ENCODE data around the gene CFAP46.

Gene CFAP46

GRCh38 chr10:132862485-132863420 lies 79.6 kb downstream of the CFAP46 start:
- TF ChIP-seq POLR2AphosphoS5 (IDR thresholded peaks at IDR 0.05; ENCODE audit: low read depth, low read length) (no peak), FOXP2 (optimal IDR thresholded peaks at IDR 0.05; ENCODE audit: borderline replicate concordance, extremely low read depth, extremely low read length, insufficient read depth) (no peak), TAF1 (IDR thresholded peaks at IDR 0.05; ENCODE audit: borderline replicate concordance, insufficient read depth, low read length) (no peak), SIN3A (IDR thresholded peaks at IDR 0.05; ENCODE audit: borderline replicate concordance, insufficient read depth, low read length) (no peak)
- TF ChIP-seq, protein P1, sequence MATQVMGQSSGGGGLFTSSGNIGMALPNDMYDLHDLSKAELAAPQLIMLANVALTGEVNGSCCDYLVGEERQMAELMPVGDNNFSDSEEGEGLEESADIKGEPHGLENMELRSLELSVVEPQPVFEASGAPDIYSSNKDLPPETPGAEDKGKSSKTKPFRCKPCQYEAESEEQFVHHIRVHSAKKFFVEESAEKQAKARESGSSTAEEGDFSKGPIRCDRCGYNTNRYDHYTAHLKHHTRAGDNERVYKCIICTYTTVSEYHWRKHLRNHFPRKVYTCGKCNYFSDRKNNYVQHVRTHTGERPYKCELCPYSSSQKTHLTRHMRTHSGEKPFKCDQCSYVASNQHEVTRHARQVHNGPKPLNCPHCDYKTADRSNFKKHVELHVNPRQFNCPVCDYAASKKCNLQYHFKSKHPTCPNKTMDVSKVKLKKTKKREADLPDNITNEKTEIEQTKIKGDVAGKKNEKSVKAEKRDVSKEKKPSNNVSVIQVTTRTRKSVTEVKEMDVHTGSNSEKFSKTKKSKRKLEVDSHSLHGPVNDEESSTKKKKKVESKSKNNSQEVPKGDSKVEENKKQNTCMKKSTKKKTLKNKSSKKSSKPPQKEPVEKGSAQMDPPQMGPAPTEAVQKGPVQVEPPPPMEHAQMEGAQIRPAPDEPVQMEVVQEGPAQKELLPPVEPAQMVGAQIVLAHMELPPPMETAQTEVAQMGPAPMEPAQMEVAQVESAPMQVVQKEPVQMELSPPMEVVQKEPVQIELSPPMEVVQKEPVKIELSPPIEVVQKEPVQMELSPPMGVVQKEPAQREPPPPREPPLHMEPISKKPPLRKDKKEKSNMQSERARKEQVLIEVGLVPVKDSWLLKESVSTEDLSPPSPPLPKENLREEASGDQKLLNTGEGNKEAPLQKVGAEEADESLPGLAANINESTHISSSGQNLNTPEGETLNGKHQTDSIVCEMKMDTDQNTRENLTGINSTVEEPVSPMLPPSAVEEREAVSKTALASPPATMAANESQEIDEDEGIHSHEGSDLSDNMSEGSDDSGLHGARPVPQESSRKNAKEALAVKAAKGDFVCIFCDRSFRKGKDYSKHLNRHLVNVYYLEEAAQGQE (IDR thresholded peaks at IDR 0.05; ENCODE audit: insufficient read depth in 1 of 2, low read depth in 2 of 2, low read length in 2 of 2) = no peak

DNA sequence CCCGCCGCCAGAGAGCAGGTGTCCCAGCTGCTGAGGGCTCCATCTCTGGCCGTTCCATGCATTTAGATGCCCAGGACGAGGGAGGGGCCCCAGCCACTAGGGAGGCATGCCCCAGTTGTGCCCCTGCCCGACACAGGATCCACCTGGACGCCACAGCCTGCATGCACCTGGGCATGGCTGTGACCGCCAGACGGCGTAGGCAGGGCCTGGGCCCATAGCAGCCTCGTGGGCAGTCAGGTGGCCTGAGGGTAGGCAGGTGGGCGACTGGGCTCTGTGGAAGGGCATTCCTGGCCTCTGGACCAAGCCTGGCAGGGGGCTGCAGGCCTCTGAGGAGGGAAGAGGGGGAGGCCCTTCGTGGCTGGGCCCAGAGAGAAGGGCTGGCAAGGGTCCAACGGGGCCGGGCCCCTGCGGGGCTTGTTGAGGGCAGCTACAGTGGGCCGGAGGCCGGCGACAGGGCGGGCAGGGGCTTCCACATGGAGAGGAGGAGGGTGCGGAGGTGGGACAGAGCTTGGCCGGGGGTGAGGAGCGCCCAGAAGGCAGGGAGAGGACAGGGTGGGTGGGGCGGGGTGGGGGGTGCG lies 80.4 kb downstream of the CFAP46 start:
- TF ChIP-seq, protein P1 (IDR thresholded peaks at IDR 0.05; ENCODE audit: insufficient read depth in 1 of 2, low read depth in 2 of 2, low read length in 2 of 2) = no peak
- no peak for TF ChIP-seq SIN3A (IDR thresholded peaks at IDR 0.05; ENCODE audit: borderline replicate concordance, insufficient read depth, low read length)
- TF ChIP-seq TAF1 (IDR thresholded peaks at IDR 0.05; ENCODE audit: borderline replicate concordance, insufficient read depth, low read length) = no peak
- no peak for TF ChIP-seq POLR2AphosphoS5 (IDR thresholded peaks at IDR 0.05; ENCODE audit: low read depth, low read length)
- no peak for TF ChIP-seq FOXP2 (optimal IDR thresholded peaks at IDR 0.05; ENCODE audit: borderline replicate concordance, extremely low read depth, extremely low read length, insufficient read depth)

DNA sequence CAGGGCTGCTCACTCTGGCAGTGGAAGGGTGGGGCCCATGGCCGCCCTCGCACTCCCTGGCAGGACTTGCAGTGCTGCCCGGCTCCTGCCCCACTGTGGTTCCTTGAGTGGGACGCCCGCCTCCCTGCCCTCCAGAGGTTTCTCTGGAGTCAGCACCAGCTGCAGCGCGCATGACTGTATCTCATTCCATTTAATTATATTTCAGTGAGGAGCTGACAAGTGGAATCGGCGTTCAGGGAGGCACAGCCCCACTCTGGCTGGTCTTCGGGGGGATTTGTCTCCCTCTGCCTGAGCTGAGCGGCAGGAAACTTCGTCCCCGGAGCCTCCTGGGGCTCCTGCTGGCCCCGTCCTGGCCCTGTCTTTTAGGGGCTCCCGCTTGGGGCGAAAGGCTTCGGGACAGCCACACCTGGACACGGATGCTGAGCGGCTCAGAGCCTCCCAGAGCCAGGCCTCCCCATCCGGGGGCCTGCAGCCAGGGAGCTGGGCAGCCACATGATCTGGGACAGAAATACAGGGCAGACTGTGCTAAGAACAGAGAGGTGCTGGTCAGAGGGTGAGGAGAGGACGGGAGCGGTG lies 81.2 kb downstream of the CFAP46 start:
- TF ChIP-seq SIN3A (IDR thresholded peaks at IDR 0.05; ENCODE audit: borderline replicate concordance, insufficient read depth, low read length) (no peak), TAF1 (IDR thresholded peaks at IDR 0.05; ENCODE audit: borderline replicate concordance, insufficient read depth, low read length) (no peak), POLR2AphosphoS5 (IDR thresholded peaks at IDR 0.05; ENCODE audit: low read depth, low read length) (no peak), FOXP2 (optimal IDR thresholded peaks at IDR 0.05; ENCODE audit: borderline replicate concordance, extremely low read depth, extremely low read length, insufficient read depth) (no peak)
- TF ChIP-seq, protein P1 (IDR thresholded peaks at IDR 0.05; ENCODE audit: insufficient read depth in 1 of 2, low read depth in 2 of 2, low read length in 2 of 2) = no peak

- TF ChIP-seq, protein P1 (IDR thresholded peaks at IDR 0.05; ENCODE audit: insufficient read depth in 1 of 2, low read depth in 2 of 2, low read length in 2 of 2) = no peak
- TF ChIP-seq SIN3A (IDR thresholded peaks at IDR 0.05; ENCODE audit: borderline replicate concordance, insufficient read depth, low read length) (no peak), TAF1 (IDR thresholded peaks at IDR 0.05; ENCODE audit: borderline replicate concordance, insufficient read depth, low read length) (no peak), POLR2AphosphoS5 (IDR thresholded peaks at IDR 0.05; ENCODE audit: low read depth, low read length) (no peak), FOXP2 (optimal IDR thresholded peaks at IDR 0.05; ENCODE audit: borderline replicate concordance, extremely low read depth, extremely low read length, insufficient read depth) (no peak)
Observed at GRCh38 chr10:132860532-132860931, 81.8 kb downstream of the CFAP46 start.
